Mammary epithelial cell (primary cell): Measurements from ENCODE around the gene OAS2.

Source experiments
- EZH2 ChIP-seq: IDR thresholded peaks from 2 replicates; pipeline ENCODE4 v1.6.1; 2012; ENCODE audit warnings: low read length, inconsistent platforms, borderline replicate concordance
- TF ChIP-seq, protein P1 (sequence below), 2 donors: IDR thresholded peaks in 1 of 2; conservative IDR thresholded peaks in 1 of 2; 2 replicates each; pipeline ENCODE4 v1.5.1; 2011 to 2012; ENCODE audit warnings: inconsistent platforms in 2 of 2, low read length in 2 of 2, mild to moderate bottlenecking in 2 of 2, control low read depth in 1 of 2, low read depth in 1 of 2; ENCODE audit not compliant: insufficient read depth in 1 of 2; ENCODE audit errors: extremely low read depth in 1 of 2

DNA sequence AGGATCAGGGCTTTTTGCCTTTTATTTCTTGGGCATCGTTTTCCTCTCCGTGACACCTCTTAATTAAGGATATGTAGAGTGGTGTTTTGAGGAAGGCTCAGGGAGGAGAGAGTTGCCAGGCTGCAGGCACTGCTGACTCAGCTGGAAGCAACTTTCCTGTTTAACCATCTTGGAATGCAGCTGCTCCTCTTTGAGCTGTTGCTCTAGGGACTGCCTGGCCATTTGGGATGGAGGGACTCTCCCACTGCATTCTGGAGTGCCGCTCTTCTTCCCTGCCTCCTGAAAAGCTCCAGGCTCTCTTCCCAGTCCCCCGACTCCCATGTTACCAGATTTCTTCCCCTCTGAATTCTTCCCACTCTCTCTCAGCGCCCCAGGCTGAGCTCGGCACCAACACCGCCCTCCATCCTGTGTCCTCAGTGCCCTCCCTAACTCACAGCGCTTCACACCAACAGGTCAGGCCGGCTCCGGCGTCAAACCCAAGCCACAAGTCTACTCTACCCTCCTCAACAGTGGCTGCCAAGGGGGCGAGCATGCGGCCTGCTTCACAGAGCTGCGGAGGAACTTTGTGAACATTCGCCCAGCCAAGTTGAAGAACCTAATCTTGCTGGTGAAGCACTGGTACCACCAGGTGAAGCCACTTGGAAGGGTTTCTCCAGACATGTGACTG lies 34.2 kb upstream of the OAS2 start:
- TF ChIP-seq, protein P1, sequence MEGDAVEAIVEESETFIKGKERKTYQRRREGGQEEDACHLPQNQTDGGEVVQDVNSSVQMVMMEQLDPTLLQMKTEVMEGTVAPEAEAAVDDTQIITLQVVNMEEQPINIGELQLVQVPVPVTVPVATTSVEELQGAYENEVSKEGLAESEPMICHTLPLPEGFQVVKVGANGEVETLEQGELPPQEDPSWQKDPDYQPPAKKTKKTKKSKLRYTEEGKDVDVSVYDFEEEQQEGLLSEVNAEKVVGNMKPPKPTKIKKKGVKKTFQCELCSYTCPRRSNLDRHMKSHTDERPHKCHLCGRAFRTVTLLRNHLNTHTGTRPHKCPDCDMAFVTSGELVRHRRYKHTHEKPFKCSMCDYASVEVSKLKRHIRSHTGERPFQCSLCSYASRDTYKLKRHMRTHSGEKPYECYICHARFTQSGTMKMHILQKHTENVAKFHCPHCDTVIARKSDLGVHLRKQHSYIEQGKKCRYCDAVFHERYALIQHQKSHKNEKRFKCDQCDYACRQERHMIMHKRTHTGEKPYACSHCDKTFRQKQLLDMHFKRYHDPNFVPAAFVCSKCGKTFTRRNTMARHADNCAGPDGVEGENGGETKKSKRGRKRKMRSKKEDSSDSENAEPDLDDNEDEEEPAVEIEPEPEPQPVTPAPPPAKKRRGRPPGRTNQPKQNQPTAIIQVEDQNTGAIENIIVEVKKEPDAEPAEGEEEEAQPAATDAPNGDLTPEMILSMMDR (conservative IDR thresholded peaks at IDR 0.05 in 1 of 2, IDR thresholded peaks at IDR 0.05 in 1 of 2; ENCODE audit: extremely low read depth in 1 of 2, insufficient read depth in 1 of 2, low read depth in 1 of 2, low read length in 2 of 2) = no peak
- TF ChIP-seq EZH2 = no peak
